Nucleus accumbens (tissue), 56 donors: ENCODE results near the gene EEFSEC.
"Not testable (repeated sequence)": the region's sequence is repeated elsewhere in the genome, so short reads cannot be mapped to it uniquely, and the experiment has no call there.

ENCODE experiments used
- DNase-seq, 56 donors: peaks; one replicate each; lab custom pipeline; 2025; lab: John Stamatoyannopoulos, UW

The EEFSEC gene

GRCh38 chr3:128151758-128152274 is 1.5 kb upstream of the EEFSEC start:
- no peak for DNase-seq

DNA sequence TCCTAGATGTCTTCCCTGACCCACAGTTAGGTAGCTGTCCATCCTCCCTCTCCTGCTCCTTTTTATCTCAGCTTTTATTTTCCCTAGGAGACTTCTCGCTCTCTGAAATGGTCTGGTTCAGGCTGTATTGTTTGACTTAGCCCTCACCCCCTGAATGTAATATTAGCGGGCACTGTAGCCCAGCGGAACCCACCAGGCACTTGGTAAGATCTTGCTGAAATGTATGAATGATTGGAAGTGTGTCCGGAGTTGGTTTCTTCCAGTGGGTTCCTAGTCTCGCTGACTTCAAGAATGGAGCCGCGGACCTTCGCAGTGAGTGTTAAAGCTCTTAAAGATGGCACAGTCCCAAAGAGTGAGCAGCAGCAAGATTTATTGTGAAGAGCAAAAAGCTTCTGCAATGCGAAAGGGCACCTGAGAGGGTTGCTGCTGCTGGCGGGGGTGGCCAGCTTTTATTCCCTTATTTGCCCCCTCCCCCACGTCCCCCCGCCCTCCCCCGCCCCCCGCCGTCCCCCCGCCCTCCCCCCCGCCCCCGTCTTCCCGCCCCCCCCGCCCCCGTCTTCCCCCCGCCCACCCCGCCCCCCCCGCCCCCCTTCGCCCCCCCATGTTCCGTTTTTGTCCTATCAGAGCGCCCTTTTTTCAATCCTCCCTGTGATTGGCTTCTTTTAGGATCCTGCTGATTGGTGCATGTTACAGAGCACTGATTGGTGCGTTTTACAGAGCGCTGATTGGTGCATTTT is 694 bp upstream of the EEFSEC start:
- DNase-seq: no peak

GRCh38 chr3:128154354-128154753 is 1.1 kb downstream of the EEFSEC start:
- not testable (repeated sequence) for DNase-seq

- DNase-seq: no peak
Measured at GRCh38 chr3:128155616-128156360, 2.5 kb downstream of the EEFSEC start.

DNA sequence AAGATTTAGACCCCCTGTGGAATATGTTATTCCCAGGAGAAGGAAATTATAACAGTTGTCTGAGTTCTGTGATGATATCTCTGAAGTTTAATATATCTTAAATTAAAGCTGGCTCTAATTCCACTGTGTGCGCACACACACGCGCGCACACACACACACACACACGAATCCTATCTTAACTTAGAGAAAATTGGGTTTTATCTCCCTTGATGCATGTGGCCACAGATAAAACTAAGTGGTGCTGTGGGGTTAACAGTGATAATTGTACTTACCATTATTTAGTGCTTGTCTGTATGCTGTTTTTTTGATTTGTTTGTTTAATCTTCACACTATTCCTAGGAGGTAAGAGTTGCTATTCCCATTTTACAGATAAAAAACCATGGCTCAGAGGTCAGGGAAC is 7.4 kb downstream of the EEFSEC start:
- no peak for DNase-seq

DNA sequence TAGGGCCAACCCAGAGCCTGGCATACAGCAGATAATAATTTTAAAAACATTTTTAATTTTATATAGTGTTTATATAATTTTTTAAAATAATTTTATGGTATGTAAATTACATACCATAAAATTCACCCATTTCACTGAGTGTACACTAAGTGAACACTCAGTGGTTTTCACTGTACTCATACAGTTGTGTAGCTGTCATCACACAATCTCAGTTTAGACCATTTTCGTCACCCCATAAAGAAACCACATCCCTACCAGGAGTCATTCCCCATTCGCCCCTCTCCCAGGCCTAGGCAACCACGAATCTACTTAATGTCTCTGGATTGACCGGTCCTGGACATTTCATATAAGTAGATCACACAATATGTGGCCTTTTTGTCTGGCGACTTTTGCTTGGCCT is 10.2 kb downstream of the EEFSEC start:
- DNase-seq: no peak

GRCh38 chr3:128166971-128167453 is 13.7 kb downstream of the EEFSEC start:
- no peak for DNase-seq

- no peak for DNase-seq
Measured at GRCh38 chr3:128167646-128167972, 14.3 kb downstream of the EEFSEC start.

DNA sequence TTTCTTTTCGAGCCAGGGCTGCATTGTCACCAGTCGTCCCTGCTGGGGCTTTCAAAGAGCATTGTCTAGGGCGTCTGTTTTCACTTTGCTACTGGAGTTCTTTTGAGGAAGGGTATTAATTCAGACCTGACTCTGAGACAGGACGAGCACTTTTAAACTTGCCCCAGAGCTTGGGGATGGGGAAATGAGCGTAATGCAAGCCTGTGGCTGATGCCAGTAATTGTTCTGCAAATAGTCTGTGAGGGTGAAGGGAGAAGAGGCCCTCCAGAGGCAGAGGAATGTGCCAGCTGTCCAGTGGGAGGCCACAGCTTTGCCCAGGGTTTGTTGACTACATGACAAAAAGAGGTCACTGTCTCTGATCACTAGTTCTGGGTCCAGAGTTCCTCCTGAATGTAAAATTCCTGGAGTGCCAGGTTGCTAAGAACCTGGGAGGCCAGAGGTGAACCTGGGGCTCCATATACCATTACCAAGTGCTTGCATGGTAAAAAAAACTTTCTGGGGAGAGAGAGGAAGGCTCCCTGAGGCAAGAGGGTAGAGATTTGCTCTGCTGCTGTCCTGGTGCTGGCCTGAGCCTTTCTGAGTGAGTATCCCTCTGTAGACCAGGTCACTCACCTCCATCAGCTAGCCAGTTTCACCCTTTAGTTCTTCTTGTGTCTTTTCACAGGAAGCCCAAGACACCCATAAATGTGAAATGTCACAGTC is 14.8 kb downstream of the EEFSEC start:
- DNase-seq: peak in 1 of 56 donors; percentile 5

DNA sequence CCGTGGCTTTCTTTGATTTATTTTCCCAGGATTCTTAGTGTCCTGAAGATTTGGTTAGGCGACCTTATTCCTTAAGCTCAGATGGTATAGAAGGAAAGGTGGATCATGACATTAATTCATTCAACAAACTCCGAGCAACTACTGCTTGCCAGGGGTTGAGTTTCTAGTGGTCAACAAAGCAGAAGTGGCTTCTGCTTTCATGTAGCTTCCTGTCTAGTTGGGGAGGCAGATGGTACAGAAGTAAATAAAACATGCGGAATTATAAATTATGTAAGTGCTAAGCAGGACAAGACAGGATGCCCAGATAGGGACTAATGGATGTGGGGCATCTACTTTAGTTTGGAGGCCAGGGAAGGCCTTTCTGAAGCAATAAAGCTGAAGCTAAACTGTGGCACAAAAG is 15.6 kb downstream of the EEFSEC start:
- DNase-seq: no peak

DNA sequence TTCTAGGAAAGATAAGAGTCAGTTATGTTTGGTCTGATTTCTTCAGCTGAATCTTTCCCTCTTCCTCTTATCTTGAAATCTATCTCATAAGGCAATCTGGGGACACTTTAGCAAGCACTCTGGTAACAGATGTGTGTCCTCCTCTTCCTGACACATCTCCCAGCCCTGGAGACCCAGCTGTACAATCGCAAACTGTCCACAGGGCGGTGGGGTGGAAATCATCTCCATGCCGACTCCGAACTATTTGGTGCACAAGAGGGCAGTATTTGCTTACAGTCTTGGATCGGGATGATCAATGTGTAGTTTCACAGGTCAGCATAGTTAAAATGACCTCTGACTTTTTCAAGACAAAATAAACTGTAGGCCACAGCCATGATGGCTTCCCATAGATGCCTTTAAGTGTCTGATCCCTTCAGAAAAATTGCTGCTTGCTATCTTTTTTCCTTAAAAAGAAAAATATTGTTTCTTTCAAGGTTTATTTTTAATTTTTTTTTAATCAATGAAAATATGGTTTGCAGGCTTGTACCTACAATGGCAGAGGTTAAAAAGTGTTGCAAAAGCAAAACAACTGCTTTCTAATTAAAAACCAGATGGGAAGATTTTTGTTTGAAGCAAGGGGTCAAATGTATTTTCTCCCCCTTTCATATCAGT is 17.7 kb downstream of the EEFSEC start:
- peak in 38 of 56 donors; percentile 3 to 70 (median 34) for DNase-seq

DNA sequence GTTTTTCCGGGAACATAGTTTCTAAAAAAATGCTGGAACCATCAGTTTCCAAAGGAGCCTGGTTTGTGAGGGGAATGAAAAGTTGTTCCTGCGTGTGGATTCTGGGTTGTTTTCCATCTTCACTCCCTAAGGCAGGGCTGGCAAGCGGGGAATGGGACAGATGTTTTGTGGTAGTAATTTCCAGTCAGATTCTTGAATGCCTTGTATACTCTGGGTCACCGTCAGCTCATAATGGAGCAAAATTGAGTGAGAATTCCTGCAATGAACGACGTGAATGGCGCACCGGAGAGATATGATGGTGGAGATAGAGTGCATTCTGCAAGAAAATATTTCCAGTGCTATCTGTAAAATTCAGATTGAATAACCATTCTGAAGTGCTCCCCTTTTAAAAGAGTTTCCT is 19.9 kb downstream of the EEFSEC start:
- DNase-seq: no peak

DNA sequence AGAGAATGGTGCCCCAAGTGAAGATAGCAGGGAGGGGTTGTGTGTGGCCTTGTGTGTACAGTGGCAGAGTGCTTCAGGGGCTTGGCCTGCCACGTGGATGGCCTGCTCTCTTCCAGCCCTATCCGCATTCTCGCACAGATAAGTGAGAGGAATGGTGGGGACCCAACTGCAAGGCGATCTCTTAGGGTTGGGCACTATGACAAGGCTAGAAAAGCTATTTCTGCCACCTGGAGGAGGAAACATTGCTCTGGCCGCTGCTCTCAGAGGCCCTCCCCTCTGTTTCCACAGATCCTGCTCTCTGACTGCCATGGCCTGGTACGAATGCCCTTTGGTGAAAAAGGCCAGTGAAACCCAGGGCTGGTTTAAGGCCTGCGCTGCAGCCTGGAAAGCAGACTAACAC is 20.6 kb downstream of the EEFSEC start:
- DNase-seq: no peak

DNA sequence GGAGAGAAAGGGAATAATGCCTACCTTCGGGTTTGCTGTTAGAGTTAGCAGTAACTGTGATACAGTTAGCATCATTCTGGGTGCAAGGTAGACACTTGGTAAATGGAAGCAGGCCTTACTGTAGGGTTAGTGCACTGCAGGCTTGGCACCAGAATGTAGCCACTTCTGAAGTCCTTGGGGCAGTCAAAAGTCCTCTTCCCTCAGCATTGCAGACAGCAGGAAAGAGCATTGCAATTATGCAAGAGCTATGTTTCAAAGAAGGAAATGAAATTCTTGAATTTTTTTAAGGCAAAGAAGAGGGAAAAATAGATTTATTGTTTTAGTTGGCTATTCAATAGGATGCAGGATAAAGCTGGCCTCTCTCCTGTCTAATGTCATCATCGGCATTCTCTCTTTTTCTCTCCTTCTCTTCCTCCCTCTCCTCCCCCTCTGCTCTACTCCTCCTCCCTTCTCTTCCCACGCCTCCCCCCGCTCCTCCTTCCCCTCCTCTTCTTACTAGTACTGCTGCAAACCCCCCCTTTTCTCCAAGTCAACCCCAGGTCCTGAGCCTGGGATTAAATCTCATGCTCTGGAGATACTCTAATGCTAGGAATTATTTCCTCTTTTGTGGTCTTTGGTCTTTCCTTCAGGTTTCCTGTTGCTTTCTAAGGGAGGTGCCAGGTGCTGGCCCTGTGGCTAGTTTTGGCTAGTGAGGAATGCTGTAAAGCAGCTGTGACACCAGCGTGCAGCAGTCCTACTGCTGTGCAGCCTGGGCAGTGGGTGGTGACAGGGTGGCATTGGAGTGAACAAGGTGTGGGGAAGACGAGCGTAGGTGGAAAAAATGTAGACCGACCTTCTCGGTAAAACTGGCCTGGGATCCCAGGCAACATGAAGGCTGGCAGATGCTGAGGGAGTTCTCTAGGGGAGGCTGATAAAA is 21.7 kb downstream of the EEFSEC start:
- DNase-seq: no peak

DNA sequence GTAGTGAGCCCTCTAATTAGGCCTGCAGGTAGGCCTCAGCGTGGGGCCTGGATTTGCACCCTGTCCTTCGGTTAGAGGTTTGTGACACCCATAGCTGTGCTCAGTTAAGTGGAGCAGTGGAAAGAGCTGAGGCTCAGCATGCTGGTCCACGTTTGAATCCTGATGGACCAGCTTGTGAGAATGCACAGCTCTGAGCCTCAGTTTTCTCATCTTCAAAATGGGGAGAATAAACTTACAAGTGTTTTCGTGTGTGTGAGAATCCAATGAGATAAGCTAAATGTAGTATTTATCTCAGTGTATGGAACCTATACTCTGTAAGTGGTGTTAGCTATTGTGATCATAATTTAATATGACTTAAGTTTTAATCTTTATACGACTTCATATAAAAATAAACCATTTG is 22.5 kb downstream of the EEFSEC start:
- no peak for DNase-seq

DNA sequence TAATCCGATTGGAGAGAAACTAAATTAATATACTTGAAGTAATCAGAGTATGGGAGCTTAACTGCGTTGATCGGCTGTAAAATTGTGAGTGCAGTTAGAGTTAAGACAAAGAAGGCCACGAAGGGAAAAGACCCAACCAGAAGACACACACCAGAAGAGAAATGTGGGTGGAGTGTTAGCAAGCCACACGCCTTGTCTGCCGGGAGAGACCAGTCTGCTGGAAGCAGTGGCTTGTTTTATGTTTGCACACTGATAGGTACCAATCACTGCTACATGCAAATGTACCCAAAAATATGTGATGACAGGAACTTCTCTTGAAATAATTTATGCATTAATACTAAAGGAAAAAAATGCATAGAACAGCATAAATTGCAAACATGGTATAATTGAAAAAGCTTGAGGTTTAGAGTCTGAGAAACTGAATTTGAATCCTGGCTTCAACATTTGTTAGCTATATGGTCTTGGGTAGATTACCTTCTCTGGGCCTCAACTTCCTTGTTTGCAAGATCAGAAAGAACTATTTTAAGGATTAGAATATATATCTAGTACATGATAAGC is 23.1 kb downstream of the EEFSEC start:
- DNase-seq: no peak

- DNase-seq: no peak
Measured at GRCh38 chr3:128177865-128178264, 24.6 kb downstream of the EEFSEC start.

GRCh38 chr3:128178782-128179483 is 25.7 kb downstream of the EEFSEC start:
- no peak for DNase-seq

DNA sequence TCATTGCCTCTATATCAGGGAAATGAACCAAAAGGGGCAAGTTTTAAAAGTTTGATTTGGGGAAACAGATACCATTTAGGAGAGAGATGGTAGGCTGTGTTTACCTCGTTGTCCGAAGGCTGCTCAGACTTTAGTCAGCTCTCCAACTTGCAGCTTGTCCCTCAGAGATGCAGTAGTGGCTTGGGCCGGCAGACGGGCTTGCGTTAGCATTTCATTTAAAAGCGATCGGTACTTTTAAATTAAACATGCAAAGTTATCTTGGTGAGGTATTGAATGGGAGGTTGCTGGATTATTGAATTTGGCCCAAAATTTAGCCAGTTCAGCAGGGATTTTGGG is 26.2 kb downstream of the EEFSEC start:
- DNase-seq: no peak
